NCI-H1417 treated with DMSO at 0.1 percent for 48 hours (cell line): Measurements from ENCODE around the gene PGF.

Experiments
- DNase-seq: peaks from one replicate; lab custom pipeline; 2025; lab: John Stamatoyannopoulos, UW

The PGF gene

GRCh38 chr14:74898694-74899093 is 56.7 kb downstream of the PGF start:
- DNase-seq = no peak

GRCh38 chr14:74898083-74898482 is 57.3 kb downstream of the PGF start:
- DNase-seq = no peak

DNA sequence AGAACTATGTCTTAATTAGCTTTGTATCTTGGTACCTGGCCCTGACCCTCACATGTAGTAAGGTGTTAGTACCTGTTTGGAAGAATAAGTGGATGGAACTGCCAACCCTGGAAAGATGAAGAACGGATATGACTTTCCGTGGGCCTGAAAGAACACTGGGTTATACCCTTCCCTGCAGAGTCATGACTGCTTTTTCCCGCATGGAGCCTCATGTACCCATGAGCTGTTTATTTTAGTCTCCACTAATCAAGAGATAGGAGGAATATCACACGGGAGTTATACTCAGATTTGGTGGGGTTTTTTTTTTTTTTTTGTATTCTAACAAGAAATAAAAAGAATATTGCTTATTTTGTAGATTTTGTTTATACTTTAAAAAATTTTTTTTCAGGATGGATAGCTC is 57.8 kb downstream of the PGF start:
- no peak for DNase-seq

DNA sequence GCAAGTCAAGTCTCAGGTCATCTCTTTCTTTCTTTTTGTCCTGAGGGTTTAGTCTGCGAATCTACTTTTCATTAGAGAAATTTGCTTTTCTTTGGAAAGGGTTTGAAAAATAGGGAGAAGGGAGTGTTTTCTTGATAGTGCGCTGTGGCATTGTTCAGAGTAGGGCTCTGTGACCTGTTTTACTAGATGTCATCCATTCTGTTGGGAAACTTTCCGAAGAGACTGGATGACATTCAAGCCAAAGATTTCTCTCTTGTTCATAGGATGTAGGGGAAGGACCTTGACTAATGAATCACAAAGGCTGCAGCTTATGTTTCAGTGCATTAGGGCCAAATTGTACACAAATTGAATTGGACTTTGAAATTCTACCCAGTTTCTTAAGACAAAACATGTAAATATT is 59.0 kb downstream of the PGF start:
- no peak for DNase-seq

DNA sequence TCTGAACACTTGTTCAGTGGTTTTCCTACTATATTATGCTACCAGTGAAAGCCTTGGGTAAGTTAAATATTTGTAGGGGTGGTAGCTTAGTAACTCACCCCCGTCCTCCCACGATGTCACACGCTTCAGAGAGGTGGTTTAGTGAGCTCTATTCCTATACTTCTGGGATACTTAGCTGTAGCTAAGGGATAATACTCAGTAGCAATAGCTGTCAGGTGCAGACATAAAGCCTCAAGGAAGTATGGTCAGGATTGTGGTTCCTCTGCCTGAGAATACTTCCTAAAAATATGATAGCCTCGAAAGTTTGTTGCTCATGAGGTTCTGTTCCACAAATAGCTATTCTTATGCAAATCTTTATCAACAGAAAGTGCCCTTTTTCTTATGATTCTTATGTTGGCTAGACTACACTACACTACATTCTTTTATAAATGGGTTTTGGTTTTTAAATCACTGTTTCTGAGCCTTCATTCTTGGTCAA is 61.7 kb downstream of the PGF start:
- no peak for DNase-seq

DNA sequence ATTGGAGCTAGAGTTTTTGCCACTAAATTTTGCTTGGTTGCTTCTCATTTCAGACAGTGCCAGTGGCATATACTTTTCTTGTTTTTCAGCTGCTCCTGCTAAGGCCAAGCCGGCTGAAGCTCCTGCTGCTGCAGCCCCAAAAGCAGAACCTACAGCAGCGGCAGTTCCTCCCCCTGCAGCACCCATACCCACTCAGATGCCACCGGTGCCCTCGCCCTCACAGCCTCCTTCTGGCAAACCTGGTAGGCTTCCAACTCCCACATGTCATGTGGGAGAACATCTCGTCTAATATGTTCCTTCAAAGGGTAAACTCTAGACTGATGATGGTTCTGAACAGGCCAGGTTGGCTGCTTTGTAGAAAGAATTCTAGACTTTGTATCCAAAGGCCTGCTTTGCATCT is 62.7 kb downstream of the PGF start:
- no peak for DNase-seq

DNA sequence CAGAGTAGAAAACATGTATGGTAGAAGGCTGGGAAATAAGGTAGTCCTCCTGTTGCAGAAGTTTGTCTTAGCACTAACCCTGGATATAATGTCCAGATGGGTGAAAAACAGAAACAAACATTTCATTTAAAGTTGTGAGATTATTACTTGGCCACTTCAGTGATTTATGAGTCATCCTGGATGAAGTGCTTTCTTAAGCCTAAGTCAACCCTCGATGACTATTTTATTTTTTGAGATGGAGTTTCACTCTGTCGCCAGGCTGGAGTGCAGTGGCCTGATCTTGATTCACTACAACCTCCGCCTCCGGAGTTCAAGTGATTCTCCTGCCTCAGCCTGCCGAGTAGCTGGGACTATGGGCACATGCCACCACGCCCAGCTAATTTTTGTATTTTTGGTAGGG is 63.5 kb downstream of the PGF start:
- no peak for DNase-seq
